Neural cell (in vitro differentiated cells): ENCODE results near the gene KRTAP5-10. TPM values are rescaled to one million over a fixed set of nuclear protein-coding genes. Genes with fewer than 3 reads are reported as not detected.
"Not testable (repeated sequence)": the region's sequence is repeated elsewhere in the genome, so short reads cannot be mapped to it uniquely, and the experiment has no call there.

Experiments
- H2AFZ ChIP-seq: fragments of 200-600, 300-800 bp; sonication (generic), shearing (Covaris generic); 2 replicates; pipeline ENCODE4 v1.6.0; 2014; ENCODE audit warnings: low read depth, mild to moderate bottlenecking, antibody characterized with exemption, low read length, moderate library complexity
- H3F3A ChIP-seq: fragments of 200-600 bp; shearing (Covaris generic); 2 replicates; pipeline ENCODE4 v1.6.1; 2016; ENCODE audit warnings: mild to moderate bottlenecking, moderate library complexity, mixed read lengths, antibody characterized with exemption, low read length; ENCODE audit not compliant: insufficient read depth, poor library complexity, severe bottlenecking
- H3K27ac ChIP-seq: fragments of 200-600, 300-800 bp; sonication (generic), shearing (Covaris generic); 2 replicates; pipeline ENCODE4 v1.5.1; 2014; ENCODE audit warnings: mild to moderate bottlenecking, low read length, moderate library complexity
- H3K27me3 ChIP-seq: fragments of 300-800, 200-600 bp; sonication (generic), shearing (Covaris generic); 2 replicates; pipeline ENCODE4 v1.6.0; 2014; ENCODE audit warnings: mild to moderate bottlenecking, low read depth, low read length, moderate library complexity; ENCODE audit not compliant: insufficient read depth
- H3K36me3 ChIP-seq: fragments of 300-800, 200-600 bp; sonication (generic), shearing (Covaris generic); 2 replicates; pipeline ENCODE4 v1.5.1; 2014; ENCODE audit warnings: mild to moderate bottlenecking, antibody characterized with exemption, low read length, moderate library complexity; ENCODE audit not compliant: insufficient read depth
- H3K4me2 ChIP-seq: fragments of 300-800, 200-600 bp; sonication (generic), shearing (Covaris generic); 2 replicates; pipeline ENCODE4 v1.6.0; 2014; ENCODE audit warnings: mild to moderate bottlenecking, low read length
- H3K4me3 ChIP-seq: fragments of 300-800, 200-600 bp; sonication (generic), shearing (Covaris generic); 2 replicates; pipeline ENCODE4 v1.5.1; 2014; ENCODE audit warnings: mild to moderate bottlenecking, low read length, moderate library complexity
- H3K79me2 ChIP-seq: fragments of 200-600 bp; shearing (Covaris generic); replicated peaks from 2 replicates; pipeline ENCODE4 v1.6.0; 2014; ENCODE audit warnings: mild to moderate bottlenecking, low read length, moderate library complexity; ENCODE audit not compliant: insufficient read depth
- H3K9ac ChIP-seq: fragments of 300-800, 200-600 bp; sonication (generic), shearing (Covaris generic); 2 replicates; pipeline ENCODE4 v1.6.1; 2016; ENCODE audit warnings: mild to moderate bottlenecking, low read length, mixed read lengths
- H3K9me2 ChIP-seq: fragments of 200-600 bp; shearing (Covaris generic); 2 replicates; pipeline ENCODE4 v1.6.1; 2016; ENCODE audit warnings: mild to moderate bottlenecking, low read length, mixed read lengths; ENCODE audit not compliant: insufficient read depth
- H3K9me3 ChIP-seq: fragments of 200-600, 300-800 bp; sonication (generic), shearing (Covaris generic); 2 replicates; pipeline ENCODE4 v1.6.1; 2016; ENCODE audit warnings: mild to moderate bottlenecking, mixed run types, low read length, moderate library complexity, mixed read lengths
- H4K20me1 ChIP-seq: fragments of 200-600 bp; shearing (Covaris generic); 2 replicates; pipeline ENCODE4 v1.6.1; 2016; ENCODE audit warnings: mild to moderate bottlenecking, mixed run types; ENCODE audit not compliant: insufficient read depth
- EP300 ChIP-seq: fragments of 450-650 bp; conservative IDR thresholded peaks from 2 replicates; pipeline ENCODE4 v1.6.1; 2014; ENCODE audit warnings: antibody characterized with exemption, mild to moderate bottlenecking, moderate library complexity; ENCODE audit not compliant: poor library complexity, severe bottlenecking
- EZH2 ChIP-seq: fragments of 200-600, 300-800 bp; shearing (Covaris generic), sonication (generic); IDR thresholded peaks from 2 replicates; pipeline ENCODE4 v1.6.1; 2014; ENCODE audit warnings: antibody characterized with exemption, low read length, borderline replicate concordance, mild to moderate bottlenecking; ENCODE audit not compliant: insufficient read depth, poor library complexity, severe bottlenecking
- MXI1 ChIP-seq: fragments of 450-650 bp; conservative IDR thresholded peaks from 2 replicates; pipeline ENCODE4 v1.6.1; 2014; ENCODE audit warnings: antibody characterized with exemption, mild to moderate bottlenecking; ENCODE audit not compliant: poor library complexity, severe bottlenecking
- POLR2AphosphoS5 ChIP-seq: IDR thresholded peaks from 2 replicates; pipeline ENCODE4 v1.6.1; 2012
- RAD21 ChIP-seq: fragments of 450-650 bp; conservative IDR thresholded peaks from 2 replicates; pipeline ENCODE4 v1.6.1; 2014; ENCODE audit warnings: antibody characterized with exemption, mild to moderate bottlenecking, moderate library complexity
- SMC3 ChIP-seq: fragments of 450-650 bp; conservative IDR thresholded peaks from 2 replicates; pipeline ENCODE4 v1.6.1; 2014; ENCODE audit warnings: antibody characterized with exemption, mild to moderate bottlenecking, moderate library complexity; ENCODE audit not compliant: poor library complexity
- TAF1 ChIP-seq: IDR thresholded peaks from 2 replicates; pipeline ENCODE4 v1.6.1; 2012; ENCODE audit warnings: low read depth
- polyA plus RNA-seq: library from polyadenylated mRNA; depleted of rRNA; stranded (reverse); fragments of >200 nt; gene quantifications from 2 replicates; pipeline ENCODE4 v1.2.3, GENCODE V29; 2014
- TF ChIP-seq, protein P1 (sequence below): IDR thresholded peaks from 2 replicates; pipeline ENCODE4 v1.6.1; 2012; ENCODE audit warnings: borderline replicate concordance
- TF ChIP-seq, protein P2 (sequence below): fragments of 450-650 bp; IDR thresholded peaks from 2 replicates; pipeline ENCODE4 v1.5.1; 2014; ENCODE audit warnings: antibody characterized with exemption, mild to moderate bottlenecking, moderate library complexity; ENCODE audit not compliant: poor library complexity, severe bottlenecking

KRTAP5-10 gene
- polyA plus RNA-seq, 1 donor from 2014 or later = not detected

DNA sequence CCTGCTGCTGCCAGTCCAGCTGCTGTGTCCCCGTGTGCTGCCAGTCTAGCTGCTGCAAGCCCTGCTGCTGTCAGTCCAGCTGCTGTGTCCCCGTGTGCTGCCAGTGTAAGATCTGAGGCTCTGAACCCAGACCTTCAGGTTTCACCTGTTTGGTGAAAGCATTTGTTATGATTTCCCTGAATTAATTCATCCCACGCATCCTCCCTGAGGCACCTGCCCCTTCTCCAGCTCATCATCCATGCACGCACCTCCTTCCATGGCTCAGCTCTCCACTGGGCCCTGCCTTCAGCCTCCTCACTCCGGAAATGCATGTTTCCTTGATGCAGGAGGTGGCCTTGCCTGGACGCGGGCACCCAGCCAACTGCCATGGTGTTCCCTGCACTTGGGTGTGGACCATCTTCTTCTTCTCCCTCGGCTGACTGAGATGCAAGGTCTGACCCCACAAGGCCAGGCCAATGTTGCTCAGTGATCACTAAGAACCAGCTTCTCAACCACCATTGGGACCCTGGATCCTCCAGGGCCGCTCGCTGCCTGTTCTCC, 788 bp downstream of the KRTAP5-10 start:
- Histone ChIP-seq H3K9ac (no peak overlapping the region), H3K27ac (no peak overlapping the region), H3F3A (no peaks in the 10 kb centered on the region), H4K20me1 (no peaks in the 10 kb centered on the region), H3K27me3 (no peaks in the 10 kb centered on the region), H3K4me2 (no peak overlapping the region), H3K79me2 (no peaks in the 10 kb centered on the region), H3K36me3 (no peaks in the 10 kb centered on the region), H3K9me3 (no peaks in the 10 kb centered on the region), H2AFZ (no peak overlapping the region), H3K9me2 (no peaks in the 10 kb centered on the region), H3K4me3 (no peak overlapping the region)
- TF ChIP-seq, protein P1, sequence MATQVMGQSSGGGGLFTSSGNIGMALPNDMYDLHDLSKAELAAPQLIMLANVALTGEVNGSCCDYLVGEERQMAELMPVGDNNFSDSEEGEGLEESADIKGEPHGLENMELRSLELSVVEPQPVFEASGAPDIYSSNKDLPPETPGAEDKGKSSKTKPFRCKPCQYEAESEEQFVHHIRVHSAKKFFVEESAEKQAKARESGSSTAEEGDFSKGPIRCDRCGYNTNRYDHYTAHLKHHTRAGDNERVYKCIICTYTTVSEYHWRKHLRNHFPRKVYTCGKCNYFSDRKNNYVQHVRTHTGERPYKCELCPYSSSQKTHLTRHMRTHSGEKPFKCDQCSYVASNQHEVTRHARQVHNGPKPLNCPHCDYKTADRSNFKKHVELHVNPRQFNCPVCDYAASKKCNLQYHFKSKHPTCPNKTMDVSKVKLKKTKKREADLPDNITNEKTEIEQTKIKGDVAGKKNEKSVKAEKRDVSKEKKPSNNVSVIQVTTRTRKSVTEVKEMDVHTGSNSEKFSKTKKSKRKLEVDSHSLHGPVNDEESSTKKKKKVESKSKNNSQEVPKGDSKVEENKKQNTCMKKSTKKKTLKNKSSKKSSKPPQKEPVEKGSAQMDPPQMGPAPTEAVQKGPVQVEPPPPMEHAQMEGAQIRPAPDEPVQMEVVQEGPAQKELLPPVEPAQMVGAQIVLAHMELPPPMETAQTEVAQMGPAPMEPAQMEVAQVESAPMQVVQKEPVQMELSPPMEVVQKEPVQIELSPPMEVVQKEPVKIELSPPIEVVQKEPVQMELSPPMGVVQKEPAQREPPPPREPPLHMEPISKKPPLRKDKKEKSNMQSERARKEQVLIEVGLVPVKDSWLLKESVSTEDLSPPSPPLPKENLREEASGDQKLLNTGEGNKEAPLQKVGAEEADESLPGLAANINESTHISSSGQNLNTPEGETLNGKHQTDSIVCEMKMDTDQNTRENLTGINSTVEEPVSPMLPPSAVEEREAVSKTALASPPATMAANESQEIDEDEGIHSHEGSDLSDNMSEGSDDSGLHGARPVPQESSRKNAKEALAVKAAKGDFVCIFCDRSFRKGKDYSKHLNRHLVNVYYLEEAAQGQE = no peak
- no peak for TF ChIP-seq EP300
- no peak for TF ChIP-seq MXI1
- TF ChIP-seq TAF1 = no peak
- TF ChIP-seq, protein P2, sequence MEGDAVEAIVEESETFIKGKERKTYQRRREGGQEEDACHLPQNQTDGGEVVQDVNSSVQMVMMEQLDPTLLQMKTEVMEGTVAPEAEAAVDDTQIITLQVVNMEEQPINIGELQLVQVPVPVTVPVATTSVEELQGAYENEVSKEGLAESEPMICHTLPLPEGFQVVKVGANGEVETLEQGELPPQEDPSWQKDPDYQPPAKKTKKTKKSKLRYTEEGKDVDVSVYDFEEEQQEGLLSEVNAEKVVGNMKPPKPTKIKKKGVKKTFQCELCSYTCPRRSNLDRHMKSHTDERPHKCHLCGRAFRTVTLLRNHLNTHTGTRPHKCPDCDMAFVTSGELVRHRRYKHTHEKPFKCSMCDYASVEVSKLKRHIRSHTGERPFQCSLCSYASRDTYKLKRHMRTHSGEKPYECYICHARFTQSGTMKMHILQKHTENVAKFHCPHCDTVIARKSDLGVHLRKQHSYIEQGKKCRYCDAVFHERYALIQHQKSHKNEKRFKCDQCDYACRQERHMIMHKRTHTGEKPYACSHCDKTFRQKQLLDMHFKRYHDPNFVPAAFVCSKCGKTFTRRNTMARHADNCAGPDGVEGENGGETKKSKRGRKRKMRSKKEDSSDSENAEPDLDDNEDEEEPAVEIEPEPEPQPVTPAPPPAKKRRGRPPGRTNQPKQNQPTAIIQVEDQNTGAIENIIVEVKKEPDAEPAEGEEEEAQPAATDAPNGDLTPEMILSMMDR = no peak
- TF ChIP-seq SMC3 = no peak
- TF ChIP-seq RAD21 = no peak
- no peak for TF ChIP-seq EZH2
- no peak for TF ChIP-seq POLR2AphosphoS5

DNA sequence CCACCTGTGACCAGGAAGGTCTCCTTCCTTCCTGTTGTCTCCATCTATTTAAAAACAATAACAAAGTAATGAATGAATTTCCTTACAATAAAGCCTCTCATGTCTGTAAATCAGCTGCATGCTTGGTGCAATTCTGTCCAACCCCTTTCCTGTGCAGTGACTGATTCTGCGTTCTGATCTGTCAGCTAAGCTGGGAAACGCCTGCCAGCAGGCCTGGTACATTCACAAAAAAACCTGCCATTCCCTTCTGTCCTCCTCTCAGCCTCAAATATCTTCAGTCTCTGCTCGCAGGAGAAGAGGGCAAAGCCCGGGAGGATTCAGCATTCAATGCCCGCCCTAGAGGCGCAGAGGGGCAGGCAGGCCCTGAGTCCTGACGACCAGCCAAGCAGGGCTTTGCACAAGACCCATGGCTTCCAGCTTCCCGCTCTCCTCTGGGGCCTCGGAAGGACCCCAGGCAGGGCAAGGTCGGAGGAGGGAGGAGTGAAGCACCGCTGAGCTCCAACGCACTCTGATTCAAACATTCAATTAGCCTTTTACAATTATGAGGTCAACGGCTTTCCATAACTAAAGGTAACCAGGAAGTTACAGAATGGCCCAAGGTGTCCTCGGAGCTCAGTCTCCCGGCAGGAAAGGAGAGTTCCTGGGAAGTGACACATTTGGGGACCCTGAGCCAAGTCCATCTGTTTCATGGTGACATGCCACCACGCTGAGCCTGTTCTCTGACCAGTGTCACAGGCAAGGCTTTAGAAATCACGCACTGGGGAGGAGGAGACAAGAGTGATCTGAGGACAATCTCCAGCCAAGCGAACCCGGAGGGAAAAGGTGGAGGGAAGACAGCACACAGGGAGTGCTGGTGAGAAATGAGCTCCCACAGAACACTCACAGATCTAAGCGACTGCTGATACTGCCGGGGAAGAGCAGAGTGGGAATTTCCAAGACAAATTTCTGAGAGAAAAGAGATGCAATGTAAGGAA, 1.6 kb downstream of the KRTAP5-10 start:
- not testable (repeated sequence) for H3K27me3 ChIP-seq, H3K4me2 ChIP-seq, H3K79me2 ChIP-seq, H3K9me2 ChIP-seq, H2AFZ ChIP-seq, H3K36me3 ChIP-seq, H4K20me1 ChIP-seq, H3K4me3 ChIP-seq, H3K27ac ChIP-seq, H3K9me3 ChIP-seq, H3F3A ChIP-seq, H3K9ac ChIP-seq

DNA sequence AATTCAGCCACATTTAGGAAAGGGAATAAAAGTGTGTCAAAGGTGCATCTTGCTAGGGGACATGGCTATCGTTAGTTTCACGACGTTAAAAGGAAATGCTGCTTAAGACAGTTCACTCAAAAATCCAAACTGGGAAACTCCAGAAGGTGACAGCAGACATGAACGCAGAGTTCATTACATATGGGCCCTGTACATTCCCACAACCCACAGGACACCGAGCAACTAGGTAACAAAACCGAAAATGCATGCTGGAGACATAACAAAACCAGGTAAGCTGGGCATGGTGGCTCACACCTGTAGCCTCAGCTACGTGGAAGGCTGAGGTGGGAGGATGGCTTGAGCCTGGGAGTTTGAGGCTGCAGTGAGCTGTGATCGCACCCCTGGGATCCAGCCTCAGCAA, 2.3 kb downstream of the KRTAP5-10 start:
- not testable (repeated sequence) for H3K4me3 ChIP-seq, H2AFZ ChIP-seq, H3K79me2 ChIP-seq, H4K20me1 ChIP-seq, H3K27ac ChIP-seq, H3K9me3 ChIP-seq, H3K9me2 ChIP-seq, H3K4me2 ChIP-seq, H3F3A ChIP-seq, H3K9ac ChIP-seq, H3K36me3 ChIP-seq, H3K27me3 ChIP-seq
